K562 (cell line): ENCODE data around the gene MLC1. TPM values are rescaled to one million over a fixed set of nuclear protein-coding genes. Genes with fewer than 3 reads are reported as not detected.

Experiments
- CXXC5 ChIP-seq: fragments of 250-450 bp; sonication (Bioruptor Pico); IDR thresholded peaks from 2 replicates; pipeline ENCODE4 v1.8.0; 2022; ENCODE audit warnings: inconsistent platforms, mild to moderate bottlenecking, moderate library complexity
- DEAF1 ChIP-seq: fragments of 450-650 bp; formaldehyde crosslinking; IDR thresholded peaks from 2 replicates; pipeline ENCODE4 v1.4.0; 2020; ENCODE audit warnings: mild to moderate bottlenecking, moderate library complexity
- ELF1 ChIP-seq: fragments of 200-800 bp; sonication (Bioruptor generic); IDR thresholded peaks from 2 replicates; pipeline ENCODE4 v1.6.1; 2016; ENCODE audit warnings: missing genetic modification characterization, missing compliant biosample characterization
- FOXA1 ChIP-seq: fragments of 450-650 bp; IDR thresholded peaks from 2 replicates; pipeline ENCODE4 v1.6.1; 2016; ENCODE audit warnings: mild to moderate bottlenecking, borderline replicate concordance
- HOMEZ ChIP-seq: fragments of 250-450 bp; sonication (Bioruptor Pico); IDR thresholded peaks from 2 replicates; pipeline ENCODE4 v1.4.0; 2020; ENCODE audit warnings: mild to moderate bottlenecking, moderate library complexity
- MAFF ChIP-seq: IDR thresholded peaks from 2 replicates; pipeline ENCODE4 v1.6.1; 2012; ENCODE audit warnings: low read length, improper control_type of control experiment
- RREB1 ChIP-seq: fragments of 250-450 bp; sonication (Bioruptor Pico); IDR thresholded peaks from 2 replicates; pipeline ENCODE4 v1.4.0; 2020
- SP1 ChIP-seq: sonication (generic); formaldehyde crosslinking; IDR thresholded peaks from 2 replicates; pipeline ENCODE4 v1.8.1; 2022; ENCODE audit warnings: mild to moderate bottlenecking, missing genetic modification reagents
- TFAP4 ChIP-seq: sonication (generic); formaldehyde crosslinking; IDR thresholded peaks from 2 replicates; pipeline ENCODE4 v1.8.0; 2022; ENCODE audit warnings: missing genetic modification reagents, mild to moderate bottlenecking, moderate library complexity, borderline replicate concordance
- U2AF1 ChIP-seq: fragments of 200-400 bp; formaldehyde crosslinking; optimal IDR thresholded peaks from 2 replicates; pipeline ENCODE3; 2017; ENCODE audit warnings: mild to moderate bottlenecking, low read depth, low read length, moderate library complexity
- VEZF1 ChIP-seq: fragments of 200-800 bp; sonication (Bioruptor generic); IDR thresholded peaks from 2 replicates; pipeline ENCODE4 v1.6.1; 2017; ENCODE audit warnings: missing genetic modification characterization, missing compliant biosample characterization
- ZBTB7A ChIP-seq: IDR thresholded peaks from 2 replicates; pipeline ENCODE4 v1.6.1; 2011; ENCODE audit warnings: low read depth, mild to moderate bottlenecking, low read length, moderate library complexity, borderline replicate concordance; ENCODE audit not compliant: control insufficient read depth
- ZNF589 ChIP-seq: fragments of 200-800 bp; sonication (Bioruptor generic); IDR thresholded peaks from 2 replicates; pipeline ENCODE4 v1.6.1; 2016; ENCODE audit warnings: low read depth, missing genetic modification characterization, missing compliant biosample characterization
- polyA plus RNA-seq, 8 experiments: library from polyadenylated mRNA; depleted of rRNA in 4 of 8; stranded (reverse) in 5 of 8; unstranded in 3 of 8; fragments of >200 nt; fragmentation: Nextera tagmentation in 2 of 8; fragmentation: Illumina TruSeq in 1 of 8; extraction: Ambion mirVana in 2 of 8; extraction: Trizol in 1 of 8; gene quantifications; 2 replicates each; pipeline versions ENCODE4 v1.2.1 to v1.2.3, GENCODE V29; 2011 to 2014; ENCODE audit warnings: inconsistent platforms in 1 of 8, missing spikeins in 1 of 8
- total RNA-seq, 7 experiments: library from RNA; depleted of rRNA in 6 of 7; stranded (reverse); fragments of >200 nt in 6 of 7; fragmentation: Illumina TruSeq in 2 of 7; extraction: Trizol in 2 of 7; gene quantifications; 2 replicates each; pipeline versions ENCODE4 v1.2.1 to v1.2.3, GENCODE V29; 2011 to 2021; ENCODE audit warnings: low replicate concordance in 1 of 7

MLC1 gene
- total and polyA plus RNA-seq, 9 of the 15 experiments (the other 6 are each of a cell fraction or from before 2014, with no cell fraction given), result 0.06 to 0.98 (median 0.39) TPM

GRCh38 chr22:50030297-50031188 is 54.7 kb downstream of the MLC1 start (continued):
- TF ChIP-seq RREB1 (CRISPR knock-in tag), result no peak
- TF ChIP-seq MAFF, result no peak
- TF ChIP-seq SP1, result peak; percentile 47; the same call in 1 of the 2 replicates
- peak; percentile 74 for TF ChIP-seq ZBTB7A
- TF ChIP-seq FOXA1, result no peak
- no peak for TF ChIP-seq HOMEZ (CRISPR knock-in tag)
- peak; percentile 42 for TF ChIP-seq VEZF1
- TF ChIP-seq CXXC5 (CRISPR knock-in tag), result peak; percentile 49; the same call in 1 of the 2 replicates
- TF ChIP-seq ZNF589 (CRISPR knock-in tag), result no peak
- no peak for TF ChIP-seq ELF1 (tag)
- TF ChIP-seq TFAP4, result peak; percentile 65; the same call in 1 of the 2 replicates
- no peak for TF ChIP-seq U2AF1
- TF ChIP-seq DEAF1, result peak; percentile 87
